NCI-H1694 treated with DMSO at 0.1 percent for 48 hours (cell line): Measurements from ENCODE around the gene RIBC2.

Experiments used
- DNase-seq: peaks from one replicate; lab custom pipeline; 2025; lab: John Stamatoyannopoulos, UW

Gene RIBC2

GRCh38 chr22:45473626-45474237 lies 60.2 kb downstream of the RIBC2 start:
- no peak for DNase-seq

GRCh38 chr22:45475063-45475747 lies 61.7 kb downstream of the RIBC2 start:
- DNase-seq, result no peak

- no peak for DNase-seq
These were observed 62.5 kb downstream of the RIBC2 start for GRCh38 chr22:45475851-45476514.

- no peak for DNase-seq
These were observed 63.3 kb downstream of the RIBC2 start for GRCh38 chr22:45476814-45477213.

GRCh38 chr22:45477366-45478107 lies 64.0 kb downstream of the RIBC2 start:
- no peak for DNase-seq

GRCh38 chr22:45478108-45478771 lies 64.7 kb downstream of the RIBC2 start:
- no peak for DNase-seq

GRCh38 chr22:45480717-45481116 lies 67.2 kb downstream of the RIBC2 start:
- DNase-seq, result no peak

- no peak for DNase-seq
These were observed 68.2 kb downstream of the RIBC2 start for GRCh38 chr22:45481661-45482060.
